ENCODE data around the gene DAAM1.

Gene DAAM1

GRCh38 chr14:59283361-59283760 is 94.9 kb downstream of the DAAM1 start:
- H3K27ac ChIP-seq: no peak overlapping the region
- TF ChIP-seq, protein P1, sequence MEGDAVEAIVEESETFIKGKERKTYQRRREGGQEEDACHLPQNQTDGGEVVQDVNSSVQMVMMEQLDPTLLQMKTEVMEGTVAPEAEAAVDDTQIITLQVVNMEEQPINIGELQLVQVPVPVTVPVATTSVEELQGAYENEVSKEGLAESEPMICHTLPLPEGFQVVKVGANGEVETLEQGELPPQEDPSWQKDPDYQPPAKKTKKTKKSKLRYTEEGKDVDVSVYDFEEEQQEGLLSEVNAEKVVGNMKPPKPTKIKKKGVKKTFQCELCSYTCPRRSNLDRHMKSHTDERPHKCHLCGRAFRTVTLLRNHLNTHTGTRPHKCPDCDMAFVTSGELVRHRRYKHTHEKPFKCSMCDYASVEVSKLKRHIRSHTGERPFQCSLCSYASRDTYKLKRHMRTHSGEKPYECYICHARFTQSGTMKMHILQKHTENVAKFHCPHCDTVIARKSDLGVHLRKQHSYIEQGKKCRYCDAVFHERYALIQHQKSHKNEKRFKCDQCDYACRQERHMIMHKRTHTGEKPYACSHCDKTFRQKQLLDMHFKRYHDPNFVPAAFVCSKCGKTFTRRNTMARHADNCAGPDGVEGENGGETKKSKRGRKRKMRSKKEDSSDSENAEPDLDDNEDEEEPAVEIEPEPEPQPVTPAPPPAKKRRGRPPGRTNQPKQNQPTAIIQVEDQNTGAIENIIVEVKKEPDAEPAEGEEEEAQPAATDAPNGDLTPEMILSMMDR (conservative IDR thresholded peaks at IDR 0.05): no peak

DNA sequence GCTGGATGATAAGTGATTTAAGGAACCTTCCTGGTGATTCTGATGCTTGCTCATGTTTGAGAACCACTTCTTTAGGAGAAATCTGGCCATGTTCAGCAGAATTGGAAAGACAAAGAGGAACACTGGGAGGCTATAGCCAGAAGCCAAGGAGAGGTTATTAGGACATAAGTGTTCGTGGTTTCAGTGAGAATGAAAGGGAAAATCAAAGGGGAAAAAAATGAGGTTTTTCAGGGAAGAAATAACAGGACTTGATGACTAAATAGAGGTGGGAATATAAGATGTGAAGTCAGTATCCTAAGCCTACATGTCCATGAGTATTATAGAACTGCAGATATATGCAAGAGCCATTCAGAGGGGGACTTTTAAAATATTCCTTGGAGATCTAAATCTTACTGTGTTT is 95.6 kb downstream of the DAAM1 start:
- no peak overlapping the region for H3K27ac ChIP-seq
- TF ChIP-seq, protein P1 (conservative IDR thresholded peaks at IDR 0.05): no peak

DNA sequence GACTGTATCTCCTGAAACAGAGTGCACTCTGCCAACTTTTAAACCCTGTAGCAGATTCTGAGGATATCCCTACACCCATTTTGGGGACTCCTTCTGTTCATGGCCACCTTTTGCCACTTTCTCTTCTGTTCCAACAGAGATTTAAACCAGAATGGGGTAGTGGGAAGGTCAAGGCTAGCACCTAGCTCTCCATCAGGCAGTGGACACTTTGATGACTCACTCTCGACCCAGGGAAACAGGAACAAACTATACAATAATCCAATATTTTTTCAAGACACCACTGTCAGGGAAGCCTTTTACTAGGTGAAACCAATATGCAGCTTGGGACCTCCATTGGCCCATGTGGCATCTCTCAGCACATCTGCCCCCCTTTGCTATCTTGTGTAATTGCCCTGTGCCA is 103.6 kb downstream of the DAAM1 start:
- TF ChIP-seq, protein P1 (conservative IDR thresholded peaks at IDR 0.05): no peak
- no peak overlapping the region for H3K27ac ChIP-seq

DNA sequence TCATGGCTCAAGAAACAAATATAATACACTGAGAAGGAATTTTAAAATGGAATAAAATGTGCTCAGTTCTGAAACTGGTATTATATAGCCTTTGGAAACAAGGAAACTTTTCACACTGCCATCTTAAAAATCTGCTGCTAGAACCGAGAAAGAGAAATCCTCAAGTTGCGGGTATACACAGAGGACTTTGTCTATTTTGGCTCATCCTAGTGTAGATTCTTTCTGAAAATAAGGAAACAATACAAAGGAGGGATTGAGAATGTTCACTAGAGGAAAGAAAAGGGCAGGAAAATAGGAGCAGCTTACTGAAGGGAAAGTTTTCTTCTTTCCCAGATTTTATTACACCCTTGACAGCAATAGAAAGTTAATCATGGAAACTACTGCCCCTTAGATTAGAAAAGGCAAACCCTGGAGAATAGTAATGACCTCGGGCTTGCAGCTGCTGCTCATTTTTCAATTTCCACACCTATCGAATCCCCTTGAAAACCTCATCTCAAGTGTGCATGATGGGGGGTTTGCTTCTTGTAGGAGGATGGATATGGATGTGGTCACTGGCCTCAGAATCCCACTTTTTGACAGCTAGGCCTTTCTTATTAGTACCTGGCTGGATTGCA is 104.6 kb downstream of the DAAM1 start:
- TF ChIP-seq, protein P1 (conservative IDR thresholded peaks at IDR 0.05): no peak
- H3K27ac ChIP-seq: no peak overlapping the region

- H3K27ac ChIP-seq: 0 out of 2 replicates have a peak overlapping the region, but pooled peaks have one; percentile 13
Observed at GRCh38 chr14:59293935-59294661, 105.6 kb downstream of the DAAM1 start.

GRCh38 chr14:59294662-59294992 is 106.2 kb downstream of the DAAM1 start:
- TF ChIP-seq, protein P1 (conservative IDR thresholded peaks at IDR 0.05): no peak
- H3K27ac ChIP-seq: 0 out of 2 replicates have a peak overlapping the region, but pooled peaks have one; percentile 13

More at GRCh38 chr14:59293935-59294661, 105.6 kb downstream of the DAAM1 start:
- TF ChIP-seq, protein P1 (conservative IDR thresholded peaks at IDR 0.05): no peak

- no peak overlapping the region for H3K27ac ChIP-seq
- TF ChIP-seq, protein P1 (conservative IDR thresholded peaks at IDR 0.05): no peak
Observed at GRCh38 chr14:59295951-59296350, 107.5 kb downstream of the DAAM1 start.

Data from VCaP (cell line).